Measurements from ENCODE around the gene IFT43.
A peak's percentile ranks its signal among the peaks of the same experiment; 100 is the strongest.
"Not testable (repeated sequence)": the region's sequence is repeated elsewhere in the genome, so short reads cannot be mapped to it uniquely, and the experiment has no call there.

The IFT43 gene

GRCh38 chr14:76007852-76008251 lies 22.3 kb downstream of the IFT43 start:
- H2BK15ac ChIP-seq (replicated peaks; ENCODE audit: low read depth): no peak overlapping the region
- no peaks in the 10 kb centered on the region for H3K4me1 ChIP-seq (ENCODE audit: control insufficient read depth, low read depth, low read length)
- H3K36me3 ChIP-seq (ENCODE audit: control insufficient read depth, insufficient read depth, low read length): no peaks in the 10 kb centered on the region
- DNase-seq: no peak
- WGBS (ENCODE audit: extremely low coverage, insufficient coverage, low lambda C conversion rate): no CpG with 5 or more reads among the region's 2 CpGs
- H3K9ac ChIP-seq (ENCODE audit: low read length): no peak overlapping the region
- H3K79me2 ChIP-seq (ENCODE audit: control insufficient read depth, insufficient read depth, low read length): no peaks in the 10 kb centered on the region
- no peak overlapping the region for H3K23ac ChIP-seq (ENCODE audit: low read length)
- H2AK5ac ChIP-seq (ENCODE audit: low read length): no peak overlapping the region
- no peak overlapping the region for H3K4me2 ChIP-seq (ENCODE audit: low read length)
- H3K4me3 ChIP-seq (ENCODE audit: low read length): no peak overlapping the region
- H3K18ac ChIP-seq (ENCODE audit: low read length): no peak overlapping the region
- no peaks in the 10 kb centered on the region for H3K27me3 ChIP-seq (ENCODE audit: insufficient read depth, low read length, poor library complexity)
- no peak overlapping the region for H2BK120ac ChIP-seq (ENCODE audit: low read depth, low read length)
- H4K5ac ChIP-seq (ENCODE audit: low read length): no peak overlapping the region
- H3K56ac ChIP-seq (ENCODE audit: low read length): no peak overlapping the region
- H3K27ac ChIP-seq (ENCODE audit: low read depth, low read length): no peak overlapping the region
- no peak overlapping the region for H4K8ac ChIP-seq (ENCODE audit: low read depth, low read length)
- H3K4ac ChIP-seq (ENCODE audit: low read depth, low read length): no peak overlapping the region
- no peaks in the 10 kb centered on the region for H3K79me1 ChIP-seq (ENCODE audit: low read length)
- H2BK5ac ChIP-seq (ENCODE audit: low read length): no peak overlapping the region

GRCh38 chr14:76009627-76010026 lies 24.1 kb downstream of the IFT43 start:
- H3K27ac ChIP-seq (ENCODE audit: low read depth, low read length); H3K4me1 ChIP-seq (ENCODE audit: control insufficient read depth, low read depth, low read length); H4K8ac ChIP-seq (ENCODE audit: low read depth, low read length); H2BK120ac ChIP-seq (ENCODE audit: low read depth, low read length); H2BK5ac ChIP-seq (ENCODE audit: low read length); H2BK15ac ChIP-seq (replicated peaks; ENCODE audit: low read depth); H3K4me2 ChIP-seq (ENCODE audit: low read length); DNase-seq; H4K5ac ChIP-seq (ENCODE audit: low read length); H3K9ac ChIP-seq (ENCODE audit: low read length); H3K27me3 ChIP-seq (ENCODE audit: insufficient read depth, low read length, poor library complexity); H3K23ac ChIP-seq (ENCODE audit: low read length); H2AK5ac ChIP-seq (ENCODE audit: low read length); H3K36me3 ChIP-seq (ENCODE audit: control insufficient read depth, insufficient read depth, low read length); H3K4me3 ChIP-seq (ENCODE audit: low read length); H3K79me1 ChIP-seq (ENCODE audit: low read length); H3K4ac ChIP-seq (ENCODE audit: low read depth, low read length); H3K79me2 ChIP-seq (ENCODE audit: control insufficient read depth, insufficient read depth, low read length); H3K56ac ChIP-seq (ENCODE audit: low read length); H3K18ac ChIP-seq (ENCODE audit: low read length): not testable (repeated sequence)
- WGBS (ENCODE audit: extremely low coverage, insufficient coverage, low lambda C conversion rate): no CpG with 5 or more reads among the region's 3 CpGs

- no peak overlapping the region for H2AK5ac ChIP-seq (ENCODE audit: low read length)
- no peak for DNase-seq
- no peak overlapping the region for H3K4me3 ChIP-seq (ENCODE audit: low read length)
- H3K79me1 ChIP-seq (ENCODE audit: low read length): no peaks in the 10 kb centered on the region
- H2BK15ac ChIP-seq (replicated peaks; ENCODE audit: low read depth): no peak overlapping the region
- H3K4me1 ChIP-seq (ENCODE audit: control insufficient read depth, low read depth, low read length): peaks cover 5% of the 10 kb centered on the region
- H3K23ac ChIP-seq (ENCODE audit: low read length): no peak overlapping the region
- H3K56ac ChIP-seq (ENCODE audit: low read length): no peak overlapping the region
- H3K4ac ChIP-seq (ENCODE audit: low read depth, low read length): no peak overlapping the region
- H3K36me3 ChIP-seq (ENCODE audit: control insufficient read depth, insufficient read depth, low read length): no peaks in the 10 kb centered on the region
- H4K8ac ChIP-seq (ENCODE audit: low read depth, low read length): no peak overlapping the region
- no peak overlapping the region for H3K4me2 ChIP-seq (ENCODE audit: low read length)
- no peaks in the 10 kb centered on the region for H3K79me2 ChIP-seq (ENCODE audit: control insufficient read depth, insufficient read depth, low read length)
- H3K27me3 ChIP-seq (ENCODE audit: insufficient read depth, low read length, poor library complexity): no peaks in the 10 kb centered on the region
- H3K18ac ChIP-seq (ENCODE audit: low read length): no peak overlapping the region
- no peak overlapping the region for H3K9ac ChIP-seq (ENCODE audit: low read length)
- no peak overlapping the region for H2BK120ac ChIP-seq (ENCODE audit: low read depth, low read length)
- peak overlapping the region; percentile 74 for H4K5ac ChIP-seq (ENCODE audit: low read length)
- no peak overlapping the region for H3K27ac ChIP-seq (ENCODE audit: low read depth, low read length)
- no peak overlapping the region for H2BK5ac ChIP-seq (ENCODE audit: low read length)
Measured at GRCh38 chr14:76011930-76012329, 26.4 kb downstream of the IFT43 start.

- Histone ChIP-seq H2BK120ac (ENCODE audit: low read depth, low read length) (no peak overlapping the region), H3K27me3 (ENCODE audit: insufficient read depth, low read length, poor library complexity) (no peaks in the 10 kb centered on the region), H4K8ac (ENCODE audit: low read depth, low read length) (no peak overlapping the region), H4K5ac (ENCODE audit: low read length) (no peak overlapping the region), H3K36me3 (ENCODE audit: control insufficient read depth, insufficient read depth, low read length) (no peaks in the 10 kb centered on the region), H2BK5ac (ENCODE audit: low read length) (no peak overlapping the region), H3K79me1 (ENCODE audit: low read length) (no peaks in the 10 kb centered on the region), H3K9ac (ENCODE audit: low read length) (no peak overlapping the region), H3K4me3 (ENCODE audit: low read length) (no peak overlapping the region), H3K23ac (ENCODE audit: low read length) (no peak overlapping the region), H3K79me2 (ENCODE audit: control insufficient read depth, insufficient read depth, low read length) (no peaks in the 10 kb centered on the region), H3K4me1 (ENCODE audit: control insufficient read depth, low read depth, low read length) (peaks cover 5% of the 10 kb centered on the region), H2AK5ac (ENCODE audit: low read length) (no peak overlapping the region), H2BK15ac (replicated peaks; ENCODE audit: low read depth) (no peak overlapping the region), H3K4ac (ENCODE audit: low read depth, low read length) (no peak overlapping the region), H3K18ac (ENCODE audit: low read length) (no peak overlapping the region), H3K27ac (ENCODE audit: low read depth, low read length) (no peak overlapping the region), H3K56ac (ENCODE audit: low read length) (peak overlapping the region; percentile 53), H3K4me2 (ENCODE audit: low read length) (no peak overlapping the region)
- no peak for DNase-seq
- WGBS (ENCODE audit: extremely low coverage, insufficient coverage, low lambda C conversion rate): no CpG with 5 or more reads among the region's 9 CpGs
Measured at GRCh38 chr14:76012354-76012753, 26.8 kb downstream of the IFT43 start.

GRCh38 chr14:76015191-76015590 lies 29.6 kb downstream of the IFT43 start:
- no peak overlapping the region for H3K9ac ChIP-seq (ENCODE audit: low read length)
- DNase-seq: no peak
- H3K79me1 ChIP-seq (ENCODE audit: low read length): no peaks in the 10 kb centered on the region
- no peak overlapping the region for H2AK5ac ChIP-seq (ENCODE audit: low read length)
- no peaks in the 10 kb centered on the region for H3K79me2 ChIP-seq (ENCODE audit: control insufficient read depth, insufficient read depth, low read length)
- H3K27me3 ChIP-seq (ENCODE audit: insufficient read depth, low read length, poor library complexity): no peaks in the 10 kb centered on the region
- H3K4me3 ChIP-seq (ENCODE audit: low read length): no peak overlapping the region
- no peak overlapping the region for H3K56ac ChIP-seq (ENCODE audit: low read length)
- no peak overlapping the region for H3K27ac ChIP-seq (ENCODE audit: low read depth, low read length)
- H2BK5ac ChIP-seq (ENCODE audit: low read length): no peak overlapping the region
- no peak overlapping the region for H2BK120ac ChIP-seq (ENCODE audit: low read depth, low read length)
- no CpG with 5 or more reads among the region's 1 CpG for WGBS (ENCODE audit: extremely low coverage, insufficient coverage, low lambda C conversion rate)
- no peaks in the 10 kb centered on the region for H3K36me3 ChIP-seq (ENCODE audit: control insufficient read depth, insufficient read depth, low read length)
- peaks cover 5% of the 10 kb centered on the region for H3K4me1 ChIP-seq (ENCODE audit: control insufficient read depth, low read depth, low read length)
- no peak overlapping the region for H4K8ac ChIP-seq (ENCODE audit: low read depth, low read length)
- H3K23ac ChIP-seq (ENCODE audit: low read length): no peak overlapping the region
- no peak overlapping the region for H3K4me2 ChIP-seq (ENCODE audit: low read length)
- H4K5ac ChIP-seq (ENCODE audit: low read length): no peak overlapping the region
- no peak overlapping the region for H3K18ac ChIP-seq (ENCODE audit: low read length)
- H2BK15ac ChIP-seq (replicated peaks; ENCODE audit: low read depth): no peak overlapping the region
- H3K4ac ChIP-seq (ENCODE audit: low read depth, low read length): no peak overlapping the region

- no CpG with 5 or more reads among the region's 1 CpG for WGBS (ENCODE audit: extremely low coverage, insufficient coverage, low lambda C conversion rate)
- peaks cover 5% of the 10 kb centered on the region for H3K4me1 ChIP-seq (ENCODE audit: control insufficient read depth, low read depth, low read length)
- no peak overlapping the region for H2AK5ac ChIP-seq (ENCODE audit: low read length)
- no peak overlapping the region for H2BK5ac ChIP-seq (ENCODE audit: low read length)
- DNase-seq: no peak
- no peak overlapping the region for H3K9ac ChIP-seq (ENCODE audit: low read length)
- no peaks in the 10 kb centered on the region for H3K27me3 ChIP-seq (ENCODE audit: insufficient read depth, low read length, poor library complexity)
- H3K4ac ChIP-seq (ENCODE audit: low read depth, low read length): no peak overlapping the region
- no peak overlapping the region for H3K4me2 ChIP-seq (ENCODE audit: low read length)
- H3K79me2 ChIP-seq (ENCODE audit: control insufficient read depth, insufficient read depth, low read length): no peaks in the 10 kb centered on the region
- H3K27ac ChIP-seq (ENCODE audit: low read depth, low read length): no peak overlapping the region
- no peaks in the 10 kb centered on the region for H3K36me3 ChIP-seq (ENCODE audit: control insufficient read depth, insufficient read depth, low read length)
- no peak overlapping the region for H3K23ac ChIP-seq (ENCODE audit: low read length)
- H3K79me1 ChIP-seq (ENCODE audit: low read length): no peaks in the 10 kb centered on the region
- H2BK15ac ChIP-seq (replicated peaks; ENCODE audit: low read depth): no peak overlapping the region
- no peak overlapping the region for H3K18ac ChIP-seq (ENCODE audit: low read length)
- H3K4me3 ChIP-seq (ENCODE audit: low read length): no peak overlapping the region
- no peak overlapping the region for H2BK120ac ChIP-seq (ENCODE audit: low read depth, low read length)
- no peak overlapping the region for H3K56ac ChIP-seq (ENCODE audit: low read length)
- H4K5ac ChIP-seq (ENCODE audit: low read length): no peak overlapping the region
- no peak overlapping the region for H4K8ac ChIP-seq (ENCODE audit: low read depth, low read length)
Measured at GRCh38 chr14:76015668-76016067, 30.1 kb downstream of the IFT43 start.
